ENCODE data around the gene NLGN4Y. TPM values are rescaled to one million over a fixed set of nuclear protein-coding genes. Genes with fewer than 3 reads are reported as not detected.

NLGN4Y gene
- total RNA-seq, 2 experiments from 2014 or later = 0.69 to 0.91 TPM

DNA sequence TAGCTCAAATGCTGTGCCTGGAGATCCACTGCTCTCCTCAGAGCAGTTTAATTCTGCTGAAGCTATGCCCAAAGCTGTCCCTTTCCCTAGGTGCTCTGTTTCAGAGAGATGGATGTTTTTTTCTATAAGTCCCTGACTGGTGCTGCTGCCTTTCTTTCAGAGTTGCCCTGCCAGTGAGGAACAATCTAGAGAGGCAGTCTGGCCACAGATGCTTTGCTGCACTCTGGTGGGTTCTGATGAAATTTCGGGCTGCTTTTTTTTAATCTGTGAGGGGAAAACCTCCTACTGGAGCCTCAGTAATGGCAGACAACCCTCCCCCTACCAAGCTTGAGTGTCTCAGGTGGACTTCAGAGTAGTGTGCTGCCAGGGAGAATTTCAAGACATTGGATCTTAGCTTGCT, 93.3 kb downstream of the NLGN4Y start:
- H3K4me1 Mint-ChIP-seq = no peaks in the 10 kb centered on the region
- peaks cover 4% of the 10 kb centered on the region for H3K9me3 Mint-ChIP-seq
- no peak for ATAC-seq (ENCODE audit: low read depth)
- no peak overlapping the region for H3K4me3 Mint-ChIP-seq
- H3K27ac Mint-ChIP-seq = no peak overlapping the region
- no peaks in the 10 kb centered on the region for H3K27me3 Mint-ChIP-seq
- POLR2A ChIA-PET = no interaction called here
- no peak for DNase-seq
- H3K36me3 Mint-ChIP-seq = no peaks in the 10 kb centered on the region

GRCh38 chrY:14618513-14618912, 94.2 kb downstream of the NLGN4Y start:
- H3K36me3 Mint-ChIP-seq = no peaks in the 10 kb centered on the region
- DNase-seq (no peak), ATAC-seq (ENCODE audit: low read depth) (no peak)
- H3K4me1 Mint-ChIP-seq = no peaks in the 10 kb centered on the region
- H3K27me3 Mint-ChIP-seq = no peaks in the 10 kb centered on the region
- POLR2A ChIA-PET = no interaction called here
- no peak overlapping the region for H3K27ac Mint-ChIP-seq
- peaks cover 4% of the 10 kb centered on the region for H3K9me3 Mint-ChIP-seq
- no peak overlapping the region for H3K4me3 Mint-ChIP-seq

GRCh38 chrY:14628208-14628607, 103.9 kb downstream of the NLGN4Y start:
- Mint-ChIP-seq H3K9me3 (no peaks in the 10 kb centered on the region), H3K27me3 (no peaks in the 10 kb centered on the region), H3K27ac (no peak overlapping the region), H3K36me3 (no peaks in the 10 kb centered on the region), H3K4me3 (no peak overlapping the region), H3K4me1 (no peaks in the 10 kb centered on the region)
- ATAC-seq (ENCODE audit: low read depth) (no peak), DNase-seq (no peak)
- POLR2A ChIA-PET = no interaction called here

GRCh38 chrY:14631676-14632075, 107.3 kb downstream of the NLGN4Y start:
- H3K4me3 Mint-ChIP-seq = no peak overlapping the region
- H3K27me3 Mint-ChIP-seq = no peaks in the 10 kb centered on the region
- DNase-seq (no peak), ATAC-seq (ENCODE audit: low read depth) (no peak)
- H3K9me3 Mint-ChIP-seq = no peaks in the 10 kb centered on the region
- POLR2A ChIA-PET = no interaction called here
- H3K36me3 Mint-ChIP-seq = no peaks in the 10 kb centered on the region
- H3K27ac Mint-ChIP-seq = no peak overlapping the region
- no peaks in the 10 kb centered on the region for H3K4me1 Mint-ChIP-seq

DNA sequence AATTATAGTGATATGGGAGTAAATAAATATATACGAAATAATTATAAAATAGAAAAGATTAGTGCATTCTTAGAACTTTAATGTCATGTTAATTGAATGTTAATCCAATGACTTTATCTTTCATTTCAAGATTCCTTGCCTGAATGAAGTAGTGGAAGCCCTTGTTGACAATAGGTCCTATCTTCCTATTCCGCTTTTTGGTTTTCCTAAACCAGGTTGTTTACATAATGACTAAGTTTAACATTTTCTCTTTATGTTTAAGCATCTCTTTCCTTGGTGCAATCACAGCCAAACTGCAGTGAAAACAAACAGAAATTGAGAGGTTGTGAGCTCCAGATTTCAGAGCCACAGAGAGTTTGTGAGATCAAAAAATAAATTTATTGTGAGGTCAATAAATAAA, 109.4 kb downstream of the NLGN4Y start:
- no peaks in the 10 kb centered on the region for H3K4me1 Mint-ChIP-seq
- H3K36me3 Mint-ChIP-seq = no peaks in the 10 kb centered on the region
- DNase-seq (no peak), ATAC-seq (ENCODE audit: low read depth) (no peak)
- no peaks in the 10 kb centered on the region for H3K27me3 Mint-ChIP-seq
- no peaks in the 10 kb centered on the region for H3K9me3 Mint-ChIP-seq
- POLR2A ChIA-PET = no interaction called here
- no peak overlapping the region for H3K27ac Mint-ChIP-seq
- no peak overlapping the region for H3K4me3 Mint-ChIP-seq

GRCh38 chrY:14634954-14635353, 110.6 kb downstream of the NLGN4Y start:
- ATAC-seq (ENCODE audit: low read depth) = no peak
- POLR2A ChIA-PET = no interaction called here
- no peaks in the 10 kb centered on the region for H3K9me3 Mint-ChIP-seq

DNA sequence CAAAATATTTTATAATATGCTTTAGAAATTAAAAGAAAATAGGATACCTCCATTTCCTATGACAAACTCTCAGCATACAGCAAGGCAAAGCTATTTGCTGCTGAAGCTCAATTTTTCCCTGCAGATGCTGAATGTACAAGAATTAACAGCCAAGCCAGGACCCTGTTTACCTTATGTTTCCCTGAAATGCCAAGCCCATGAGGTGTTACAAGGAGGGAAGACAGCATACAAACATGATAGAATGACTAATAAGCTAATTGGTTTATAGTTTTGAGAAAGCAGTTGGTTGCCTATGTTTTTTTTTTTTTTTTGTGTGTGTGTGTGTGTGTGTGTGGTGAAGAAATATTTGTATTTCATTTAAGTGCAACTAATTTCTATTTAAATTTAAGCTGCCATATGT, 113.2 kb downstream of the NLGN4Y start:
- ATAC-seq (ENCODE audit: low read depth) (no peak), DNase-seq (no peak)
- Mint-ChIP-seq H3K27ac (no peak overlapping the region), H3K27me3 (no peaks in the 10 kb centered on the region), H3K4me1 (no peaks in the 10 kb centered on the region), H3K4me3 (no peak overlapping the region), H3K36me3 (no peaks in the 10 kb centered on the region), H3K9me3 (no peaks in the 10 kb centered on the region)
- POLR2A ChIA-PET = no interaction called here

More at GRCh38 chrY:14634954-14635353, 110.6 kb downstream of the NLGN4Y start:
- H3K4me3 Mint-ChIP-seq = no peak overlapping the region
- no peak for DNase-seq
- no peaks in the 10 kb centered on the region for H3K4me1 Mint-ChIP-seq
- H3K36me3 Mint-ChIP-seq = no peaks in the 10 kb centered on the region
- H3K27ac Mint-ChIP-seq = no peak overlapping the region
- H3K27me3 Mint-ChIP-seq = no peaks in the 10 kb centered on the region

DNA sequence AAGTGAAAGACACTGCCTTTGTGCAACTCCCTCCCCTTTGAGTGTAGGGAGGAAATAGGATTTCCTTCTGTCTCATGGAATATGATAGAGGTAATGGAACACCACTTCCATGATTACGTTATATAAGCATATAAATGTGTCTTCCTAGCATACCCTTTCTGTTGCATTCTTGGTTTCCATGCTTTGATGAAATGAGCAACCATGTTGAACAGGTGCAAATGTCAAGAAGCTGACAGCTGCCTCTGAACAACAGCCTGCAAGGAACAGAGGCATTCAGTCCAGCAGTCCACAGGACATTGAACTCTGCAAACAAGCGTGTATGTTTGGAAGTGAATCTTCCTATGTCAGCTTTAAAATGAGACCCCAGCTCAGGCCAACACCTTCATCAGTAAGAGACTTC, 117.5 kb downstream of the NLGN4Y start:
- DNase-seq (no peak), ATAC-seq (ENCODE audit: low read depth) (no peak)
- POLR2A ChIA-PET = no interaction called here
- Mint-ChIP-seq H3K27me3 (no peaks in the 10 kb centered on the region), H3K9me3 (peaks cover 3% of the 10 kb centered on the region), H3K27ac (no peak overlapping the region), H3K36me3 (no peaks in the 10 kb centered on the region), H3K4me3 (no peak overlapping the region), H3K4me1 (no peaks in the 10 kb centered on the region)

- Mint-ChIP-seq H3K4me3 (no peak overlapping the region), H3K9me3 (peaks cover 3% of the 10 kb centered on the region), H3K27me3 (no peaks in the 10 kb centered on the region), H3K27ac (no peak overlapping the region), H3K4me1 (no peaks in the 10 kb centered on the region), H3K36me3 (no peaks in the 10 kb centered on the region)
- ATAC-seq (ENCODE audit: low read depth) (no peak), DNase-seq (no peak)
- POLR2A ChIA-PET = no interaction called here
These were observed 120.0 kb downstream of the NLGN4Y start for GRCh38 chrY:14644157-14644952.

DNA sequence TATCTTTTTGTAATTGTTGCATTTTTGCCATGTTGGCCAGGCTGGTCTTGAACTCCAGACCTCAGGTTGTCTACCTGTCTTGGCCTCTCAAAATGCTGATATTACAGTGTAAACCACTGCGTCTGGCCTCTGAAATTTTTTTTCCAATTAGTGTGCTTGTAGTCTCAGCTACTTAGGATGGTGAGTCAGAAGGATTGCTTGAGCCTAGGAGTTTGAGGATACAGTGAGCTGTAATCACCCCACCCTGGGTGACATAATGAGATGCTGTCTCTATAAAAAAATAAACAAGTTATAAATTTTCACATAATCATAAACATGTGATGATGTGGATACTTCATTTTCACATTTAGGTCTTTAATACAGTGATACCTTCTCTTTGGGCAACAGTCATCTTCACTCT, 154.9 kb downstream of the NLGN4Y start:
- Mint-ChIP-seq H3K4me3 (no peak overlapping the region), H3K27ac (no peak overlapping the region), H3K27me3 (no peaks in the 10 kb centered on the region), H3K36me3 (no peaks in the 10 kb centered on the region), H3K4me1 (no peaks in the 10 kb centered on the region), H3K9me3 (no peaks in the 10 kb centered on the region)
- ATAC-seq (ENCODE audit: low read depth) = no peak
- DNase-seq = no peak
- POLR2A ChIA-PET = no interaction called here

- Mint-ChIP-seq H3K4me1 (no peaks in the 10 kb centered on the region), H3K9me3 (no peaks in the 10 kb centered on the region), H3K36me3 (no peaks in the 10 kb centered on the region), H3K27ac (no peak overlapping the region), H3K27me3 (no peaks in the 10 kb centered on the region), H3K4me3 (no peak overlapping the region)
- POLR2A ChIA-PET = no interaction called here
- ATAC-seq (ENCODE audit: low read depth) = no peak
- no peak for DNase-seq
These were observed 170.2 kb downstream of the NLGN4Y start for GRCh38 chrY:14694543-14694942.

- no peaks in the 10 kb centered on the region for H3K4me1 Mint-ChIP-seq
- DNase-seq = no peak
- no peak overlapping the region for H3K4me3 Mint-ChIP-seq
- no peaks in the 10 kb centered on the region for H3K36me3 Mint-ChIP-seq
- POLR2A ChIA-PET = no interaction called here
- no peak for ATAC-seq (ENCODE audit: low read depth)
- H3K27ac Mint-ChIP-seq = no peak overlapping the region
- H3K9me3 Mint-ChIP-seq = peaks cover 4% of the 10 kb centered on the region
- H3K27me3 Mint-ChIP-seq = no peaks in the 10 kb centered on the region
These were observed 183.8 kb downstream of the NLGN4Y start for GRCh38 chrY:14708158-14708557.

DNA sequence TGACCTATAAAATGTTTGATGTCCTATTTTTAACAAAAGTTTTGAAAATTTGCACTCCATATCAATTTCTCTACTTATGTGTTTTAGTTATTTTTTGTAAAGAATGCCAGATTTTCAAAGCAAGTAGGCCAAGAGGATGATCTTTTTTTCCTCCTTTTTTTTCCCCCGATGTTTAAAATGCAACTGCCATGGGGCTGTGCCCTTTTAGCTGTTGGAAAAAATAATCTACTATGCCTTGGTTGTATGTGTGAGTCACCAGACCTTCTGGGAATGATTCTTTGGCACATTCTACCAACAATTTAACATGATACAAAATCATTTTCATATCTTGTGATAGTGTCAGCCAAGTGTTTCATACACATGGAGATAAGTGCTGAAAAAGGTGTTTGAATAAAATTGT, 217.3 kb downstream of the NLGN4Y start:
- ATAC-seq (ENCODE audit: low read depth) (no peak), DNase-seq (no peak)
- POLR2A ChIA-PET = no interaction called here
- no peak overlapping the region for H3K4me3 Mint-ChIP-seq
- no peaks in the 10 kb centered on the region for H3K36me3 Mint-ChIP-seq
- no peak overlapping the region for H3K27ac Mint-ChIP-seq
- H3K27me3 Mint-ChIP-seq = no peaks in the 10 kb centered on the region
- H3K4me1 Mint-ChIP-seq = no peaks in the 10 kb centered on the region
- H3K9me3 Mint-ChIP-seq = no peaks in the 10 kb centered on the region

- POLR2A ChIA-PET = no interaction called here
- Mint-ChIP-seq H3K27ac (no peak overlapping the region), H3K36me3 (no peaks in the 10 kb centered on the region), H3K27me3 (no peaks in the 10 kb centered on the region), H3K9me3 (no peaks in the 10 kb centered on the region), H3K4me3 (no peak overlapping the region), H3K4me1 (no peaks in the 10 kb centered on the region)
- DNase-seq (no peak), ATAC-seq (ENCODE audit: low read depth) (no peak)
These were observed 224.0 kb downstream of the NLGN4Y start for GRCh38 chrY:14748329-14748728.

GRCh38 chrY:14755571-14755970, 231.2 kb downstream of the NLGN4Y start:
- no peak for ATAC-seq (ENCODE audit: low read depth)

More at GRCh38 chrY:14755571-14755970, 231.2 kb downstream of the NLGN4Y start:
- Mint-ChIP-seq H3K27ac (no peak overlapping the region), H3K27me3 (no peaks in the 10 kb centered on the region), H3K4me3 (no peak overlapping the region), H3K4me1 (no peaks in the 10 kb centered on the region), H3K9me3 (no peaks in the 10 kb centered on the region), H3K36me3 (no peaks in the 10 kb centered on the region)
- DNase-seq = no peak
- POLR2A ChIA-PET = no interaction called here

All from activated naive CD8-positive, alpha-beta T cell treated with anti-CD3 and anti-CD28 coated beads, Interleukin-2, amount 10 ng/mL, durations not matched to agents 7 days and 5 days (primary cell).